ENCODE measurements around the gene GSPT1. TPM values are rescaled to one million over a fixed set of nuclear protein-coding genes. Genes with fewer than 3 reads are reported as not detected.

The GSPT1 gene
- total and polyA plus RNA-seq, 2 experiments from 2014 or later = 126 to 146 TPM

DNA sequence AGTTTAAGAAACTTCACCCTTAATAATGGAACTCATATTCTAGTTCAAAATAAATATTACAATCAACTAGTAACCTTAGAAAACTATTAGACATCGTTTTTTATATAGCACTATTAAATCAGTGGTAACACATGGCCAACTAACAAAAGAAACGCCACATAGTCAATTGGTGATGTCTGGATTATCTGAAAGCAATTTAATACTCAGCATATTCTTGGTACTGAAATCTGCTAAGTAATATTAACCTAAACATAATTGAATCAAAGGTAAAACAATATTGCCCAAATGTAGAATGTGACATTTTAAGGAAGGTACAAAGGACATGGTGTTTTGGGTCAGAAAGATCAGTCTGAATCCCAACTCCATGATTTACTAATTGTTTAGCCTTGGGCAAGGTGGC is 53.3 kb downstream of the GSPT1 start (continued):
- TF ChIP-seq, protein P1, sequence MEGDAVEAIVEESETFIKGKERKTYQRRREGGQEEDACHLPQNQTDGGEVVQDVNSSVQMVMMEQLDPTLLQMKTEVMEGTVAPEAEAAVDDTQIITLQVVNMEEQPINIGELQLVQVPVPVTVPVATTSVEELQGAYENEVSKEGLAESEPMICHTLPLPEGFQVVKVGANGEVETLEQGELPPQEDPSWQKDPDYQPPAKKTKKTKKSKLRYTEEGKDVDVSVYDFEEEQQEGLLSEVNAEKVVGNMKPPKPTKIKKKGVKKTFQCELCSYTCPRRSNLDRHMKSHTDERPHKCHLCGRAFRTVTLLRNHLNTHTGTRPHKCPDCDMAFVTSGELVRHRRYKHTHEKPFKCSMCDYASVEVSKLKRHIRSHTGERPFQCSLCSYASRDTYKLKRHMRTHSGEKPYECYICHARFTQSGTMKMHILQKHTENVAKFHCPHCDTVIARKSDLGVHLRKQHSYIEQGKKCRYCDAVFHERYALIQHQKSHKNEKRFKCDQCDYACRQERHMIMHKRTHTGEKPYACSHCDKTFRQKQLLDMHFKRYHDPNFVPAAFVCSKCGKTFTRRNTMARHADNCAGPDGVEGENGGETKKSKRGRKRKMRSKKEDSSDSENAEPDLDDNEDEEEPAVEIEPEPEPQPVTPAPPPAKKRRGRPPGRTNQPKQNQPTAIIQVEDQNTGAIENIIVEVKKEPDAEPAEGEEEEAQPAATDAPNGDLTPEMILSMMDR (conservative IDR thresholded peaks at IDR 0.05; ENCODE audit: low read depth in 2 of 2) = no peak
- TF ChIP-seq JUNB (IDR thresholded peaks at IDR 0.05; ENCODE audit: unreplicated experiment) (no peak), ZNF331 (CRISPR knock-in tag; IDR thresholded peaks at IDR 0.05; ENCODE audit: low read depth) (no peak)

- no peaks in the 10 kb centered on the region for H3K4me1 ChIP-seq (ENCODE audit: insufficient read depth)
- H3K27ac ChIP-seq (ENCODE audit: low read depth) = no peak overlapping the region
- no peak overlapping the region for H3K4me2 ChIP-seq
- peaks cover 40% of the 10 kb centered on the region for H3K79me2 ChIP-seq (replicated peaks; ENCODE audit: insufficient read depth)
- Mint-ChIP-seq H3K36me3 (ENCODE audit: low read depth) (no peaks in the 10 kb centered on the region), H3K9me3 (no peaks in the 10 kb centered on the region; the same call in 2 of the 3 replicates), H3K4me3 (no peak overlapping the region), H3K4me1 (no peaks in the 10 kb centered on the region), H3K27ac (no peak overlapping the region), H3K27me3 (ENCODE audit: insufficient read depth, low read depth, poor library complexity) (peaks cover under 1% of the 10 kb centered on the region)
- H4K20me1 ChIP-seq (replicated peaks; ENCODE audit: insufficient read depth) = peaks cover 4% of the 10 kb centered on the region; the same call in 1 of the 2 replicates
- no peak overlapping the region for H3K4me3 ChIP-seq
- no peaks in the 10 kb centered on the region for H3K9me2 ChIP-seq (ENCODE audit: insufficient read depth)
- H2AFZ ChIP-seq = no peak overlapping the region
- H3K36me3 ChIP-seq (ENCODE audit: insufficient read depth) = no peaks in the 10 kb centered on the region
- ATAC-seq (no peak), DNase-seq (ENCODE audit: low spot score) (no peak)
- no peaks in the 10 kb centered on the region for H3F3A ChIP-seq (replicated peaks; ENCODE audit: low read depth)
- no peaks in the 10 kb centered on the region for H3K27me3 ChIP-seq (ENCODE audit: insufficient read depth)
- TF ChIP-seq ZNF114 (CRISPR knock-in tag; IDR thresholded peaks at IDR 0.05) (no peak), ZNF462 (CRISPR knock-in tag; IDR thresholded peaks at IDR 0.05) (no peak), EZH2phosphoT487 (IDR thresholded peaks at IDR 0.05; ENCODE audit: unreplicated experiment) (no peak), NANOG (IDR thresholded peaks at IDR 0.05; ENCODE audit: borderline replicate concordance) (no peak), ZNF331 (CRISPR knock-in tag; IDR thresholded peaks at IDR 0.05; ENCODE audit: low read depth) (no peak), POLR2AphosphoS5 (IDR thresholded peaks at IDR 0.05; ENCODE audit: low read depth) (no peak), ETS1 (IDR thresholded peaks at IDR 0.05) (no peak), CREB1 (CRISPR knock-in tag; IDR thresholded peaks at IDR 0.05; ENCODE audit: low read depth) (no peak), EZH2 (IDR thresholded peaks at IDR 0.05; ENCODE audit: low read depth, unreplicated experiment) (no peak), STAT1 (IDR thresholded peaks at IDR 0.05; ENCODE audit: unreplicated experiment) (no peak), JUNB (IDR thresholded peaks at IDR 0.05; ENCODE audit: unreplicated experiment) (no peak)
- TF ChIP-seq, protein P1 (conservative IDR thresholded peaks at IDR 0.05; ENCODE audit: low read depth in 2 of 2) = no peak
Measured at GRCh38 chr16:11857161-11857560, 58.6 kb downstream of the GSPT1 start.
